Measurements from ENCODE around the gene RSRC1. TPM values are rescaled to one million over a fixed set of nuclear protein-coding genes. Genes with fewer than 3 reads are reported as not detected.

The RSRC1 gene
- total RNA-seq, 5 donors from 2014 or later (not counting 1 experiment from before 2014, with no cell fraction given): 29.9 to 35.0 (median 31.1) TPM

DNA sequence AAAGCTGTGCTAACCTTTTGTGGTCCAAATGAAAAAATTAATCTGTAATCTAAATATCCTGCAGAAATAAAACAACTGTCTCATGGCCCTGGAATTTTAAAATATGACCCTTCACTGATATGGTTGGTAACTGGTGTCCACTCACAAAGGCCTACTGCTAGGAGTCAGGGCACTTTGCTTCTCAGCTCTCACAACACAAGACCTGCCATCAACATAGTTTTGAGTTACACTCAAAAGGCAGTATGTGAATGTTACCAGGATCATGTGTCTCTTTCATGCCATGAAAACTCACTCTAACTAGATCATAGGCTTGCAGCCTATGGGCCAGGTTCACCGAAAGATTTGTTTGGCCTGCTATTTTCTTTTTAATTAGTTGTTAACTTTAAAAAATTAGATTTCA is 451.1 kb downstream of the RSRC1 start:
- DNase-seq (no peak), ATAC-seq (replicated peaks in 1 of 4) (no peak)
- Histone ChIP-seq H3K27ac (ENCODE audit: low read length) (no peak overlapping the region), H3K4me1 (ENCODE audit: control insufficient read depth in 1 of 2, extremely low read depth in 1 of 2, insufficient read depth in 2 of 2, low read length in 2 of 2) (no peaks in the 10 kb centered on the region), H3K9me3 (no peaks in the 10 kb centered on the region), H3K27me3 (replicated peaks in 1 of 2; ENCODE audit: control insufficient read depth in 2 of 2, extremely low read depth in 1 of 2, insufficient read depth in 2 of 2, low read length in 1 of 2) (peaks cover 0 to 5% of the 10 kb centered on the region in 2 experiments), H3K36me3 (ENCODE audit: control insufficient read depth in 2 of 2, extremely low read depth in 1 of 2, insufficient read depth in 1 of 2, low read length in 1 of 2) (no peaks in the 10 kb centered on the region), H3K4me3 (ENCODE audit: control insufficient read depth in 1 of 2, extremely low read depth in 1 of 2, low read length in 1 of 2) (no peak overlapping the region)
- ChIA-PET CTCF (interaction anchor here in 1 of 2 donors (0.5 kb wide), 1 partner anchor 943 kb away, joined by 3 read pairs; no protein-coding TSS in a partner anchor), POLR2A (no interaction called here)
- WGBS (ENCODE audit: insufficient coverage): no CpG with 5 or more reads among the region's 1 CpG
- Mint-ChIP-seq H3K9me3 (peaks cover 0 to 8% (median 4%) of the 10 kb centered on the region in 3 donors), H3K36me3 (no peaks in the 10 kb centered on the region), H3K27me3 (peaks cover 12 to 26% of the 10 kb centered on the region in 2 donors), H3K4me3 (no peak overlapping the region), H3K27ac (no peak overlapping the region), H3K4me1 (no peaks in the 10 kb centered on the region)

- Mint-ChIP-seq H3K4me1 (no peaks in the 10 kb centered on the region), H3K4me3 (no peak overlapping the region), H3K9me3 (peaks cover 0 to 8% (median 4%) of the 10 kb centered on the region in 3 donors), H3K27me3 (peaks cover 19 to 28% of the 10 kb centered on the region in 2 donors), H3K27ac (no peak overlapping the region), H3K36me3 (no peaks in the 10 kb centered on the region)
- Histone ChIP-seq H3K27me3 (replicated peaks in 1 of 2; ENCODE audit: control insufficient read depth in 2 of 2, extremely low read depth in 1 of 2, insufficient read depth in 2 of 2, low read length in 1 of 2) (no peaks in the 10 kb centered on the region), H3K9me3 (no peaks in the 10 kb centered on the region), H3K4me3 (ENCODE audit: control insufficient read depth in 1 of 2, extremely low read depth in 1 of 2, low read length in 1 of 2) (no peak overlapping the region), H3K4me1 (ENCODE audit: control insufficient read depth in 1 of 2, extremely low read depth in 1 of 2, insufficient read depth in 2 of 2, low read length in 2 of 2) (no peaks in the 10 kb centered on the region), H3K27ac (ENCODE audit: low read length) (no peak overlapping the region), H3K36me3 (ENCODE audit: control insufficient read depth in 2 of 2, extremely low read depth in 1 of 2, insufficient read depth in 1 of 2, low read length in 1 of 2) (no peaks in the 10 kb centered on the region)
- ATAC-seq (replicated peaks in 1 of 4) (no peak), DNase-seq (no peak)
- ChIA-PET CTCF (interaction anchor here in 1 of 2 donors (0.6 kb wide), 1 partner anchor 23 kb away, joined by 3 read pairs; no protein-coding TSS in a partner anchor), POLR2A (no interaction called here)
- no CpG with 5 or more reads among the region's 5 CpGs for WGBS (ENCODE audit: insufficient coverage)
Observed at GRCh38 chr3:158562674-158563073, 452.8 kb downstream of the RSRC1 start.

- no peak for ATAC-seq (replicated peaks in 1 of 4)
- Histone ChIP-seq H3K9me3 (no peaks in the 10 kb centered on the region), H3K27me3 (replicated peaks in 1 of 2; ENCODE audit: control insufficient read depth in 2 of 2, extremely low read depth in 1 of 2, insufficient read depth in 2 of 2, low read length in 1 of 2) (no peaks in the 10 kb centered on the region), H3K27ac (ENCODE audit: low read length) (no peak overlapping the region), H3K36me3 (ENCODE audit: control insufficient read depth in 2 of 2, extremely low read depth in 1 of 2, insufficient read depth in 1 of 2, low read length in 1 of 2) (no peaks in the 10 kb centered on the region), H3K4me1 (ENCODE audit: control insufficient read depth in 1 of 2, extremely low read depth in 1 of 2, insufficient read depth in 2 of 2, low read length in 2 of 2) (no peaks in the 10 kb centered on the region), H3K4me3 (ENCODE audit: control insufficient read depth in 1 of 2, extremely low read depth in 1 of 2, low read length in 1 of 2) (no peak overlapping the region)
- Mint-ChIP-seq H3K9me3 (peaks cover 0 to 8% (median 4%) of the 10 kb centered on the region in 3 donors), H3K36me3 (no peaks in the 10 kb centered on the region), H3K27ac (no peak overlapping the region), H3K4me3 (no peak overlapping the region), H3K27me3 (peaks cover 22 to 28% of the 10 kb centered on the region in 2 donors), H3K4me1 (no peaks in the 10 kb centered on the region)
- no peak for DNase-seq
- CTCF ChIA-PET: no interaction called here
- POLR2A ChIA-PET: no interaction called here
Observed at GRCh38 chr3:158563076-158563475, 453.2 kb downstream of the RSRC1 start.

DNA sequence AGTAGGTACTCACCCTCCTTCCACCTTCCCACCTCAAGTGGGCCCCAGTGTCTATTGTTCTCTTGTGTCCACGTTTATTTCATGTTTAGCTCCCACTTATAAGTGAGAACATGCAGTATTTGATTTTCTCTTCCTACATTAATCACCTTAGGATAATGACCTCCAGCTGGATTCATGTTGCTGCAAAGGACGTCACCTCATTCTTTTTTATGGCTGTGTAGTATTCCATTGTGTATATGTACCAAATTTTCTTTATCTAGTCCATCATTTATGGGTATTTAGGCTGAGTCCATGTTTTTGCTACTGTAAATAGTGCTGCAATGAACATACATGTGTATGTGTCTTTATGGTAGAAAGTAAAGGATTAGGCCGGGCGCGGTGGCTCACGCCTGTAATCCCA is 455.2 kb downstream of the RSRC1 start:
- ATAC-seq (replicated peaks in 1 of 4) (no peak), DNase-seq (no peak)
- Mint-ChIP-seq H3K27ac (no peak overlapping the region), H3K9me3 (peaks cover 0 to 4% (median 4%) of the 10 kb centered on the region in 3 donors), H3K27me3 (peaks cover 29 to 33% of the 10 kb centered on the region in 2 donors), H3K4me1 (peaks cover 0 to under 1% (median 0%) of the 10 kb centered on the region in 3 donors), H3K4me3 (no peak overlapping the region), H3K36me3 (no peaks in the 10 kb centered on the region)
- peaks cover 0 to 4% of the 10 kb centered on the region in 2 experiments for H3K27me3 ChIP-seq (replicated peaks in 1 of 2; ENCODE audit: control insufficient read depth in 2 of 2, extremely low read depth in 1 of 2, insufficient read depth in 2 of 2, low read length in 1 of 2)
- no peak overlapping the region for H3K4me3 ChIP-seq (ENCODE audit: control insufficient read depth in 1 of 2, extremely low read depth in 1 of 2, low read length in 1 of 2)
- H3K27ac ChIP-seq (ENCODE audit: low read length): no peak overlapping the region
- WGBS (ENCODE audit: insufficient coverage): 97% methylated on average over 4 of the region's 6 CpGs
- ChIA-PET CTCF (no interaction called here), POLR2A (no interaction called here)
- no peaks in the 10 kb centered on the region for H3K4me1 ChIP-seq (ENCODE audit: control insufficient read depth in 1 of 2, extremely low read depth in 1 of 2, insufficient read depth in 2 of 2, low read length in 2 of 2)
- no peaks in the 10 kb centered on the region for H3K9me3 ChIP-seq
- H3K36me3 ChIP-seq (ENCODE audit: control insufficient read depth in 2 of 2, extremely low read depth in 1 of 2, insufficient read depth in 1 of 2, low read length in 1 of 2): no peaks in the 10 kb centered on the region

DNA sequence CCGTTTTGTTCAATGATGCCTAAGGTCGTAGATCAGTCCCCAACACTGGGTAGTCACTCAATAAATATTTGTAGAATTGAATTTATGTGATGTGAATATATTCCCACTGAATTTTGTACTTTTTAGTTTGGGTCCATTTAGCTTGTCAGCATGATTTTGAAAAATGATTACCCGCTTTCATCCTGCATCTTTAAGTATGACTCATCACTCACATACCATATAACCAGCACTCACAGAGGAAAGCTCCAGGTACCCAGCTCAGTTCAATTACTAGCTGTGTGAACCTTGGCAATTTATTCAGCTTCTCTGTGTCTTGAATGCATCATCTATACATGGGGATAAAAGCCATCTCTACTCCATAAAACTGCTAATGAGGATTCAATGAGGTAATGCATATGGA is 458.9 kb downstream of the RSRC1 start:
- peaks cover 12 to 16% (median 13%) of the 10 kb centered on the region in 3 donors for H3K4me1 Mint-ChIP-seq
- no peaks in the 10 kb centered on the region for H3K36me3 Mint-ChIP-seq
- Histone ChIP-seq H3K36me3 (ENCODE audit: control insufficient read depth in 2 of 2, extremely low read depth in 1 of 2, insufficient read depth in 1 of 2, low read length in 1 of 2) (no peaks in the 10 kb centered on the region), H3K9me3 (no peaks in the 10 kb centered on the region), H3K27ac (ENCODE audit: low read length) (no peak overlapping the region), H3K27me3 (replicated peaks in 1 of 2; ENCODE audit: control insufficient read depth in 2 of 2, extremely low read depth in 1 of 2, insufficient read depth in 2 of 2, low read length in 1 of 2) (peaks cover 0 to 29% of the 10 kb centered on the region in 2 experiments), H3K4me3 (ENCODE audit: control insufficient read depth in 1 of 2, extremely low read depth in 1 of 2, low read length in 1 of 2) (no peak overlapping the region), H3K4me1 (ENCODE audit: control insufficient read depth in 1 of 2, extremely low read depth in 1 of 2, insufficient read depth in 2 of 2, low read length in 2 of 2) (peaks cover 2 to 12% of the 10 kb centered on the region in 2 experiments)
- POLR2A ChIA-PET: interaction anchor here (0.5 to 0.6 kb wide), 2 partner anchors 8 to 459 kb away, joined by 3 to 7 read pairs; partner anchors contain the start of gene RSRC1 (in 1 of the 2)
- peaks cover 48 to 52% of the 10 kb centered on the region in 2 donors for H3K27me3 Mint-ChIP-seq
- CTCF ChIA-PET: interaction anchor here in 1 of 2 donors (1.0 kb wide), 1 partner anchor 32 kb away, joined by 3 read pairs; no protein-coding TSS in a partner anchor
- no CpG with 5 or more reads among the region's 3 CpGs for whole genome bisulfite sequencing (ENCODE audit: insufficient coverage)
- ATAC-seq (replicated peaks in 1 of 4): no peak
- no peak for DNase-seq
- H3K27ac Mint-ChIP-seq: no peak overlapping the region
- peaks cover 0 to 4% (median 4%) of the 10 kb centered on the region in 3 donors for H3K9me3 Mint-ChIP-seq
- no peak overlapping the region for H3K4me3 Mint-ChIP-seq

DNA sequence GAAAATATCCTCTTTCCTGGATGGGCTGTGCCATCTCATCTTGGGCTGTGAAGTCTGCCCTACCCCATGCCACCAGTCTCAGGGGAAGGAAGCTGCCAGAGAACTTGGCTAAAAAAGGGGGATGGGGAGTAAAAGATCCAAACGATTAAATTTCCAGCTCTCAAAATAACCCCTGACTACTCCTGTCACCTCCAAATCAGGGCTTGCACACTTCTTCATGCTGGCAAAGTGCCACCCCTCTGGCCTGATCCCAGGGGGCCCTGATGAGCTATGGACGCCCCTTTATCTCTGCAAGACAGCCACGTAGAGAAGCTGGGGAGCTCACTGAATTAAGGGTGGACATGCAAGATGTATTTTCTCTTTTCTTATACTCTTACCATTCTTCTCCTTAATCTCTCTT is 459.9 kb downstream of the RSRC1 start:
- Histone ChIP-seq H3K9me3 (no peaks in the 10 kb centered on the region), H3K4me1 (ENCODE audit: control insufficient read depth in 1 of 2, extremely low read depth in 1 of 2, insufficient read depth in 2 of 2, low read length in 2 of 2) (peaks cover 2 to 12% of the 10 kb centered on the region in 2 experiments), H3K27ac (ENCODE audit: low read length) (no peak overlapping the region), H3K36me3 (ENCODE audit: control insufficient read depth in 2 of 2, extremely low read depth in 1 of 2, insufficient read depth in 1 of 2, low read length in 1 of 2) (no peaks in the 10 kb centered on the region), H3K4me3 (ENCODE audit: control insufficient read depth in 1 of 2, extremely low read depth in 1 of 2, low read length in 1 of 2) (no peak overlapping the region), H3K27me3 (replicated peaks in 1 of 2; ENCODE audit: control insufficient read depth in 2 of 2, extremely low read depth in 1 of 2, insufficient read depth in 2 of 2, low read length in 1 of 2) (peaks cover 0 to 29% of the 10 kb centered on the region in 2 experiments)
- WGBS (ENCODE audit: insufficient coverage): no CpG with 5 or more reads among the region's 3 CpGs
- Mint-ChIP-seq H3K9me3 (peaks cover 0 to 4% (median 4%) of the 10 kb centered on the region in 3 donors), H3K27ac (no peak overlapping the region), H3K27me3 (peaks cover 47 to 51% of the 10 kb centered on the region in 2 donors), H3K36me3 (no peaks in the 10 kb centered on the region), H3K4me3 (peak overlapping the region in 1 of 3 donors; percentile 83), H3K4me1 (peaks cover 12 to 16% (median 13%) of the 10 kb centered on the region in 3 donors)
- DNase-seq: no peak
- ChIA-PET CTCF (interaction anchor here (0.5 to 1.0 kb wide), 4 partner anchors 12 to 28 kb away, joined by 3 to 4 read pairs (median 3); no protein-coding TSS in a partner anchor), POLR2A (interaction anchor here in 1 of 2 donors (0.7 kb wide), 1 partner anchor 1991 kb away, joined by 9 read pairs; no protein-coding TSS in a partner anchor)
- no peak for ATAC-seq (replicated peaks in 1 of 4)

All from T-cell (primary cell).